ENCODE measurements around the gene CACNB3. TPM values are rescaled to one million over a fixed set of nuclear protein-coding genes. Genes with fewer than 3 reads are reported as not detected.

The CACNB3 gene
- total and polyA plus RNA-seq, 2 of the 13 experiments (the other 11 are each of a cell fraction or from before 2014, with no cell fraction given): 0.29 to 0.54 TPM

GRCh38 chr12:48851883-48852733, 33.8 kb downstream of the CACNB3 start, which contains the start of gene DDX23 (continued):
- no peak for TF ChIP-seq ZFP36 (IDR thresholded peaks at IDR 0.05; ENCODE audit: borderline replicate concordance, low read depth, low read length, partially characterized antibody)
- TF ChIP-seq ETV6 (CRISPR knock-in tag; conservative IDR thresholded peaks at IDR 0.05): no peak
- TF ChIP-seq HOXD1 (CRISPR knock-in tag; IDR thresholded peaks at IDR 0.05): peak; percentile 84
- TF ChIP-seq SP2 (CRISPR knock-in tag; IDR thresholded peaks at IDR 0.05): no peak
- no peak for TF ChIP-seq ZNF614 (CRISPR knock-in tag; IDR thresholded peaks at IDR 0.05; ENCODE audit: borderline replicate concordance)
- TF ChIP-seq ZBTB7A (CRISPR knock-in tag; IDR thresholded peaks at IDR 0.05): no peak
- TF ChIP-seq RFX5 (IDR thresholded peaks at IDR 0.05; ENCODE audit: low read depth, low read length): no peak
- TF ChIP-seq HMGXB3 (CRISPR knock-in tag; IDR thresholded peaks at IDR 0.05; ENCODE audit: borderline replicate concordance): no peak
- TF ChIP-seq BATF2 (CRISPR knock-in tag; IDR thresholded peaks at IDR 0.05): no peak
- no peak for TF ChIP-seq ZNF674 (CRISPR knock-in tag; IDR thresholded peaks at IDR 0.05; ENCODE audit: low read depth)
- TF ChIP-seq ZNF556 (CRISPR knock-in tag; IDR thresholded peaks at IDR 0.05; ENCODE audit: borderline replicate concordance): peak; percentile 35
- TF ChIP-seq ZNF598 (CRISPR knock-in tag; IDR thresholded peaks at IDR 0.05; ENCODE audit: borderline replicate concordance): no peak
- TF ChIP-seq HOXA9 (CRISPR knock-in tag; IDR thresholded peaks at IDR 0.05; ENCODE audit: borderline replicate concordance): no peak
- TF ChIP-seq ZNF552 (CRISPR knock-in tag; IDR thresholded peaks at IDR 0.05; ENCODE audit: borderline replicate concordance): peak; percentile 32; the same call in 1 of the 2 replicates
- TF ChIP-seq THAP7 (CRISPR knock-in tag; IDR thresholded peaks at IDR 0.05): no peak; the same call in 1 of the 2 replicates
- TF ChIP-seq ZNF567 (CRISPR knock-in tag; IDR thresholded peaks at IDR 0.05; ENCODE audit: borderline replicate concordance): no peak
- TF ChIP-seq SAFB2 (CRISPR knock-in tag; IDR thresholded peaks at IDR 0.05; ENCODE audit: borderline replicate concordance, low read depth): peak; percentile 44; the same call in 1 of the 2 replicates
- peak; percentile 65 for TF ChIP-seq NFRKB (IDR thresholded peaks at IDR 0.05)
- 0 out of 2 replicates have a peak, but pooled peaks have one; percentile 17 for TF ChIP-seq ISL2 (CRISPR knock-in tag; IDR thresholded peaks at IDR 0.05)
- peak; percentile 26; the same call in 1 of the 2 replicates for TF ChIP-seq ZNF563 (CRISPR knock-in tag; IDR thresholded peaks at IDR 0.05)
- TF ChIP-seq ZBTB43 (CRISPR knock-in tag; conservative IDR thresholded peaks at IDR 0.05): no peak
